HG03064 (cell line): ENCODE data around the gene SLC39A11.
"Not testable (repeated sequence)": the region's sequence is repeated elsewhere in the genome, so short reads cannot be mapped to it uniquely, and the experiment has no call there.

Source experiments
- ATAC-seq: cut with Tn5 transposase; IDR thresholded peaks from one replicate; pipeline ENCODE4 v1.9.1; 2021; ENCODE audit warnings: low read depth; ENCODE audit not compliant: unreplicated experiment

The SLC39A11 gene

DNA sequence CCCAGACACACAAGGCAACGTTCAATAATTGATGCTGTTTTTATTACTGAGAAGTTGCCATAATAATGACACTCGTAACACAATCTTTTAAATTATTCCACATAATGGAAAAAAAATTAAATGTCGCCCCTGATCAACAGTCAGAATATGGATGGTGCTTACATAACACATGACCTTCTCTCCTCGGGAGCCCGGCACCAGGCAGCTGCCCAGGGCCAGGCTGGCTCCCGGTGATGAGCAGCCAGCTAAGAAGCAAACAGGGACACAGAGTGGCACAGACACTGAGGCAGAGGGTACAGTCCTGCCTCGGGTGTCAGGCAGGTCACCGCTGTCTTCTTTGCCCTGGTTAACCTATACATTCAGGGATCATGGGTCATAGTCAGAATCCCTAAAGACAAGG lies 137.9 kb downstream of the SLC39A11 start:
- ATAC-seq: no peak

DNA sequence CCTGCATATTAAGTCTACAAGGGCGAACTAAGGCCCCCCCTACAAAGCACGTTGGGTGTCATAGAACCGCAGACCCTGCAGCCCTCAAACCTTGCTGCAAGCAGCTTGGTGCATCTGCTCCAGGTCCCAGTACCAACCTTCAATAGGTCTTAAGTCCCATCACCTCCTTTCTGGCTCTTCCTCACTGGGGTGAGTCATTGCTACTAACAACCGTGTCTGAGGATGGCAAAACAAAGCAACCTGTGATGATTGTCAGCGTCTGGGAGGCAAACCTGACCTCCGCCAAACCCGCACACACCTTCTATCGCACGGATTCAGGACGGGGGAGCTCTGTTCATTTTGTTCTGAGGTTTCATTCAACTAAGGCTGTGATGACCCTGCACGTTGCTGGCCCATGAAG lies 138.9 kb downstream of the SLC39A11 start:
- no peak for ATAC-seq

DNA sequence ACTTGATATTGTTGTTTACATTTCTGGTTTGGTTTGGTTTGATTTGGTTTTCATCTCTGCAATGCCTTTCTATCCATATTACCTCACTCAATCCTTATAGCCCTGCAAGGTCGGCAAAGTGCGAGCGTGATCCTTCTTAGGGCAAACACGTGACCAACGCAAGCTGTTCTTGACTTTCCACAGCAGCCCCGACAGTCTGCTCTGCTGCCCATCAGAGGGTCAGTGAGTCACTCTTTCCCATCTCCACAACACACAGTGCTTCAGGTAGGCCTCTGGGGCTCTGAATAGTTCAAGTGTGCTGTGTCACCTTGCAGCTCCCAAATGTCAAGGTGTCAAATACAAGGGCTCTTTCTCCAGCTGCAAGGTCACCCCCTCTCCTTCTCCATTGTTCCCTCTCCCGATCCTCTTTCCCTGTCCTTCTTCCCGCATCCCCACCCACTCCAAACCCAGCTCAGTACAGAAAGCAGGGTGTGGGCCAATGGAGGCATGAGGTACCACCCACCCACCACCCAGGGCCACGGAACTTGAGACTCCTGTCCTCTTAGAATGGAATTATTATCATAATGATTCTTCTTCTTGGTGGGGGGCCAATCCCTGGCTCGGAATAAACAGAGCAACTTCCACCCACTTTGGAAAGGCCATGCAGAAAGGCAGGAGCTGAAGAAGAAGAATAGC lies 139.7 kb downstream of the SLC39A11 start:
- ATAC-seq: no peak

DNA sequence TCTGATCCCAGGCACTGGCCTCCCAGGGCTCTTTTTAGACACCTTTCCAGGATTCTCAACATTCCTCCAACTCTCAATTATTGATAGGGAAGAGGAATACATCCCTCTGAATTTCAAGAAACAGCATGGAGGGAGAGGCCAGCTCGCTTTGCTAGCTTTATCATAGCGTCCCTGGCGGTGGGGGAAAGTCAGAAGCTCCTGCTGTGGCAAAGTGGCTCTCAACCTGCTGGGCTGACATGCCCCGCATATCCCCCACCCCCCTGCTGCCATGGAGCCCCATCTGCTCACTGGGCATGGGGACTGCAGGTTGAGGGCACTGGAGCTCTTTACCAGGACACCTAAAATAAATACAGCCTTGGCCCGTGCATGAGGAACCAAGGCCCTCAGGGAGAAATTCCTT lies 140.3 kb downstream of the SLC39A11 start:
- ATAC-seq: no peak

DNA sequence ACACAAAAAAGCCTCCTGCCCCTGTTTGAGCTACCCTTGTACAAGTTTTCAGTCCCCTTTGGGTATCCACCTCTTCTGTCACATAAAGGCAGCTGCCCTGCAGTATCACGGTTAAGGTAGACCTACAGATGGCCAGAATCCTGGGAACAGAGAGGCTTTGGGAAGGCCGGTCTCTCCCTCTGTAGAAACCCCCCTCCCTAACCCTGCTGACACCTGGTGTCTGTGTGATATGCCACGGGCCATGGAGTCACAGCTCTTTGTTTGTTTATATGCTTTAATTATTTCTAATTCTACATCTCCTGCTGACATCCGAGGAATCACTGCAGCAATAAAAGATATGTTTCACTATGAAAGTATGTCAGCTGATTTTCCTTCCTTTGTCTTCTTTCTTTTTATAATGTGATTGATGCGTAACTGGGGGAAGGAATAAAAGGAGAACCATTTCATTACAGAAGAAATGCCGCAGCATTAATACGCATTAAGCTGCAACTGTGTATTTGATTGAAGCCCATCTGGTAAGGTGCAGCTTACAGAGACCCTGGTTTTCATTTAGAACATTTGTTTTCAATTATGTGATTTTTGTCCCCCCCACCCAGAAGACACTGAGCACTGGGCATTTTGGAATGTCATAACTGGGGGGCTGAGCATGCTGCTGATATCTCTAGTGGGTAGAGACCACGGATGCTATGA lies 142.1 kb downstream of the SLC39A11 start:
- no peak for ATAC-seq

DNA sequence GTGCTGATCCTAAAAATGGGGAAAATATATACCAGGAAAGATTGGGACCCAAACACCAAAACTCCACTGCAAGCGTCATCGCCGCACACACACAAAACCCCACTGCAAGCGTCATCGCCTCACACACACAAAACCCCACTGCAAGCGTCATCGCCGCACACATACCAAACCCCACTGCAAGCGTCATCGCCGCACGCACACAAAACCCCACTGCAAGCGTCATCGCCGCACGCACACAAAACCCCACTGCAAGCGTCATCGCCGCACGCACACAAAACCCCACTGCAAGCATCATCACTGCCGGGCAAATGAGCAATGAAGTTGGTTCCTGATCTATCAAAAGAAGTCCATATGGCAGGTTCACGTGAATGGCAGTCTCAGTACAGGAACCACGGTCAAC lies 144.4 kb downstream of the SLC39A11 start:
- no peak for ATAC-seq

DNA sequence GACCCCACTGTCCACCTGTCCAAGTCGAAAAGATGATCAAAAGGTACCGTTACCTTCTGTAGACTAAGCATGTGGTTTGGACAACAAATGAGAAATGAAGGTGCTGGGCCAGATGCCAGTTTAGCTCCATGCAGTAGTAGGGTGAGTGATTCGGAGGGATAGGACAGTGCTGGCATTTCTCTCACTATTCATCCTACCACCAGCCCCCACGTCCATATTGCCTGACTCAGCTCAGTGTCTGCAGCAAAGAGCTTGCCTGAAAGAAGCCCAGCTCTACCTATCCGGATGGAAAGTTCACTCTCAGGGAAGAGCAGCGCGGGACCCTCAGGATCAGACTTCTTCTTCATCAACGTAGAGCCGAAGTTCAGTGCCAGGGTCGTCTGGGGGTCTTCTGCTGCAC lies 145.0 kb downstream of the SLC39A11 start:
- no peak for ATAC-seq

DNA sequence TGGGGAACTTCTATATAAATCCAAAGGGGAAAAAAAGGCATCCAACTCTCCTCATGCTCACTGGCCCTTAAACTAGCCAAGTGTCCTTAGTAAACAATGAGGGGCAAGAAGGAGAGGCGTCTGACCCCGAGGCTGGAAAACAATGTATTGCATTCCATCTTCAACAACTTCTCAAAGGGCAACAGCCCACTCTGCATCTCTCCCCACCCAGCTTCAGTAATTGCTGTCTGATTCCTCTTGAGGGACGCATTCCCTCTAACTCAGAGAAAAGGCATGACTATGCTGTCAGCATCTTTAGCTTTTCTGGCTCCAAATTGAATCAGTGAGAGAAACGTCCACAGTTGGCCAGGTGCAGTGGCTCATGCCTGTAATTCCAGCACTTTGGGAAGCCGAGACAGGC lies 145.8 kb downstream of the SLC39A11 start:
- ATAC-seq: no peak

DNA sequence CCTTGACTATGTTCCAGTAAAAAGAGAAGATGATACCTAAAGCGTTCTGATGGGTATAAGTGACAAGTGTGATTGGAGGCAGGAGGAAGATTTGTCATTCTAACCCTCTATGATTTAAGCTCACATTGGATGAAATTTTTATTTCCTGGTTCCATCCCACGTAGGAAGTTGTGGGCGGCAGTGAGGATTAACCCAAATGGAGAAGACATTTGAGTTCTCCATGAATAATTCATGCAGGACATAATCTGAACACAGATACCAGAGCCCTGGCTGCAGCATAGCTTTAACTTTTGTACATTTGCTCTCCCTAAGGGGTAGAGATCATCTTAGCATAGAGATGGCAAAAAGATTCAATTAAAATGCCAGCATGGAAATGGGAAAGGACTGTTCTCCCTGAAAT lies 146.3 kb downstream of the SLC39A11 start:
- no peak for ATAC-seq

- ATAC-seq: no peak
Observed at GRCh38 chr17:72945473-72945872, 147.0 kb downstream of the SLC39A11 start.

GRCh38 chr17:72943826-72944689 lies 148.4 kb downstream of the SLC39A11 start:
- ATAC-seq: no peak

DNA sequence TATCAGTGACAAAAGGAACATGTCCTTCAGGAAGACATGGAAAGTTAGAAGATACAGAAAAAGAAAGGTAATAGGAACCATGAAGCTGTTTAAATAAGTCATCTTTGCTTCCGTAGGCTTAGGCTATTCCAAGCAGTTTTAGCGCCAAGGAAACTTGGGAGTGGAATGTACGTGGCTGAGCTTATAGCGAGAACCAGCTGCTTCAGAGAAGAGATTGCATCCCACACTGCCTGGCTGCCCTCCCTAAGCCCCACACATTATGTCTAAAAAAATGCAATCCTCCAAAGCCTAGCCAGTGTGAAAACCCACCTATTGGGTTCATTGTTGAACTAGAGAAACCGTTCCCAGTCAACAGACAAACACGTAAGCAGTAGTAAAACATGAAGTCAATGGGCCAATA lies 149.9 kb downstream of the SLC39A11 start:
- no peak for ATAC-seq

GRCh38 chr17:72940496-72940895 lies 152.0 kb downstream of the SLC39A11 start:
- ATAC-seq: no peak

DNA sequence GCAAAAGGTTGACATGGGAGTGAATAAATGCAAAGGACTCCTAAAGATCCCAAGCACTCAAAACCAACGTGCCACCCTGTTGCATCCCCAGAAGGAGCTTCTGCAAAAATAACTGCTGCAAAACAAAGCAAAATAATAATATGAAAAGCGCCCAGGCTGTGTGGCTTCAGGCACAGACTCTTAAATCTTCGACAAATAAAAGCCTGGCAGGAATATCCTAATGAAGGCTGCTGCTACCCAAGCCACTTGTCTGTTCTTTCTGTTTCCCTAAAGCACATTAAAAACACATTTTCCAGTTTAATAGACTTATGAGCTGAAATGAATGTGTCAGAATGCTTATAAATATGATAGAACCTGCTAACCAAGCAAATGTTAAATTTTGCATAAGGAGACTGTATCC lies 154.0 kb downstream of the SLC39A11 start:
- ATAC-seq: no peak

DNA sequence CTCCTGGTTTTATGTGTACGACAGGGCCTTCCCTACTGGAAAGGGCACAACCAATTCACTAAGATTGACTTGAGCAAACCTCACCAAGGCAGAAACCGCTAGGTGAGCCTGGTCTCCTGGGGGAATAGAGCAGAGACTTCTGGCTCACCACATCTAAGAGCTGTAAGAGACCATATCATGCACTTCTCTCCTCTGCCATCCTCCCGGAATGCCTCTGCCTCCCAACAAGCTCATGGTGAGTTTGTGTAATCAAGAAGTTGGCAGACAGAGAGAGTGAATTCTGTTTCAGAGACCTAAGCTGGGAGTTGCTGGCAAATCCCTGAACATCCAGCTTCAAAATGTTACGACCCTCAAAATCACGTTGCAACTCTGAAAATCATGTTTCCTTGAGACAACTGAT lies 154.8 kb downstream of the SLC39A11 start:
- no peak for ATAC-seq

GRCh38 chr17:72937254-72937653 lies 155.2 kb downstream of the SLC39A11 start:
- ATAC-seq: not testable (repeated sequence)

DNA sequence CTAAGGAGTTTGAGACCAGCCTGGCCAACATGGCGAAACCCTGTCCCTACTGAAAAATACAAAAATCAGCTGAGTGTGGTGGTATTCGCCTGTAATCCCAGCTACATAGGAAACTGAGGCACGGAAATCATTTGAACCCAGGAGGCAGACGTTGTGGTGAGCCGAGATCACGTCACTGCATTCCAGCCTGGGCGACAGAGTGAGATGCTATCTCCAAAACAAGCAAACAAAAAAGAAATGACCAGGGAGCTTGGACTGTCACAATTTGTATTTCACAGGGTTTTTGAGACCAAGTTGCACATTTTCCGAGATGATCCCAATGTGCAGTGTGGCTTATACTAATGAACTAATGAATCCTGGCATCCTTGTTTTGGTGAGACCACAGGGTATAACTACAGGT lies 156.5 kb downstream of the SLC39A11 start:
- no peak for ATAC-seq

GRCh38 chr17:72934927-72935326 lies 157.6 kb downstream of the SLC39A11 start:
- ATAC-seq: no peak

DNA sequence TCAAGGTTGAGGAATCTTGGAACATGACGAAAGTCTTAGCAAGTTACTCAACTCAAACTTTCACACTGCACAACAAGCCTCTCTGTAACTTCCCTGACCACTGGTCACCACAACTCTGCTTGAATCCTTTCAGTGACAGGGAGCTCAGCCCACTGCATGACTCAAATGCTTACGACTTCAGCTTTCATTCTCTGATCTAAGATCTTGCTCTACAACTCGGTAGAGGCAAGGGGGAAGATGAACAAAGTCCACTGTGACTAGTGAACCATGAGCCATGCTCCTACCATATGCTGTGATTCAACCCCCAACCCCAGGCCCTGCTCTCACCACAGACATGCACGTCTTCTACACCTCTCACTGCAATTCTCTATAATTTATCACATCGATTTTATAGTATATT lies 160.9 kb downstream of the SLC39A11 start:
- no peak for ATAC-seq

DNA sequence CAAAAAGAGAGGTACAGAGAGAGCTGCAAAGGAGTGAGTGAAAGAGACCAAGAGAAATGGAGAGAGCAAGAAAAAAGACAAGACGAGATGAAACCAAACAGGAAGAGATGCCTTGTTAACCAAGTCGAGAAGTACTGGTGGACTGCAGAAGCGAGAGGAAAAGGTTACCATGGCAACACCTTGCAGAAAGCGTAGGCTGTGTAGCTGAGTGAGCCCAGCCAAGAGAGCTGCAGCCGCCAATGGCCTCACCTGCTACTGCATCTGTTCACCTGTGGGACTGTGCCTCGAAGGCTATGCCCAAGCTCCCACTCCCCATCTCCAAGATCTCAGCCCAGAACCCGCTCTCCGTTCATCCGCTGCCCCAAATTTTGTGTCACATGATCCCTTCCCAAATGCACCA lies 161.3 kb downstream of the SLC39A11 start:
- no peak for ATAC-seq

- no peak for ATAC-seq
Observed at GRCh38 chr17:72930031-72930430, 162.5 kb downstream of the SLC39A11 start.
